Fibroblast of lung (primary cell): Measurements from ENCODE around the gene RSPH9. TPM values are rescaled to one million over a fixed set of nuclear protein-coding genes. Genes with fewer than 3 reads are reported as not detected.

ENCODE experiments used
- DNase-seq, 2 donors: peaks; one replicate each; pipeline versions ENCODE4 v3.0.0 to v3.0.0-alpha.2; 2010; ENCODE audit warnings: low read depth in 2 of 2
- H2AFZ ChIP-seq: 2 replicates; pipeline ENCODE4 v1.5.1; 2012; ENCODE audit warnings: low read length, control low read depth, inconsistent platforms
- H3K27ac ChIP-seq: 2 replicates; pipeline ENCODE4 v1.5.1; 2011; ENCODE audit warnings: low read length, control low read depth; ENCODE audit not compliant: insufficient read depth
- H3K27me3 ChIP-seq: 2 replicates; pipeline ENCODE4 v1.5.1; 2011; ENCODE audit warnings: mild to moderate bottlenecking, low read length; ENCODE audit not compliant: control insufficient read depth, insufficient read depth
- H3K36me3 ChIP-seq: 2 replicates; pipeline ENCODE4 v1.5.1; 2011; ENCODE audit warnings: low read length; ENCODE audit not compliant: control insufficient read depth, insufficient read depth
- H3K4me1 ChIP-seq: 2 replicates; pipeline ENCODE4 v1.5.1; 2011; ENCODE audit warnings: low read length; ENCODE audit not compliant: control insufficient read depth, insufficient read depth; ENCODE audit errors: extremely low read depth
- H3K4me2 ChIP-seq: 2 replicates; pipeline ENCODE4 v1.5.1; 2011; ENCODE audit warnings: low read length, control low read depth; ENCODE audit not compliant: insufficient read depth; ENCODE audit errors: extremely low read depth
- H3K4me3 ChIP-seq, 4 experiments: fragments of 200-600 bp in 1 of 4; sonication (generic) in 1 of 4; replicated peaks in 1 of 4; 2 replicates each; pipeline ENCODE4 v1.5.1; 2011 to 2016; ENCODE audit warnings: low read length in 4 of 4, low read depth in 3 of 4, mild to moderate bottlenecking in 3 of 4, control low read depth in 2 of 4, inconsistent platforms in 1 of 4, mixed read lengths in 1 of 4; ENCODE audit not compliant: insufficient read depth in 1 of 4; ENCODE audit errors: control extremely low read depth in 1 of 4
- H3K79me2 ChIP-seq: 2 replicates; pipeline ENCODE4 v1.5.1; 2012; ENCODE audit warnings: mild to moderate bottlenecking, low read length, inconsistent platforms; ENCODE audit not compliant: control insufficient read depth, insufficient read depth
- H3K9ac ChIP-seq: 2 replicates; pipeline ENCODE4 v1.5.1; 2011; ENCODE audit warnings: mild to moderate bottlenecking, low read length, control low read depth; ENCODE audit not compliant: insufficient read depth
- H3K9me3 ChIP-seq: 2 replicates; pipeline ENCODE4 v1.5.1; 2012; ENCODE audit warnings: low read depth, low read length; ENCODE audit not compliant: control insufficient read depth, insufficient read depth
- H4K20me1 ChIP-seq: 2 replicates; pipeline ENCODE4 v1.5.1; 2011; ENCODE audit warnings: low read length; ENCODE audit not compliant: control insufficient read depth, insufficient read depth; ENCODE audit errors: extremely low read depth
- EZH2 ChIP-seq: IDR thresholded peaks from 2 replicates; pipeline ENCODE4 v1.5.1; 2012; ENCODE audit warnings: low read length, control low read depth, mild to moderate bottlenecking; ENCODE audit errors: missing control alignments
- polyA plus RNA-seq, 2 donors: library from polyadenylated mRNA; depleted of rRNA in 1 of 2; stranded (reverse) in 1 of 2; unstranded in 1 of 2; fragments of >200 nt; gene quantifications; 2 replicates each; pipeline ENCODE4 v1.2.1, GENCODE V29; 2011 to 2012; ENCODE audit warnings: missing spikeins in 1 of 2
- total RNA-seq: library from RNA; depleted of rRNA; stranded (reverse); fragments of >200 nt; gene quantifications from 2 replicates; pipeline ENCODE4 v1.2.1, GENCODE V29; 2014
- TF ChIP-seq, protein P1 (sequence below), 2 donors: IDR thresholded peaks in 1 of 2; conservative IDR thresholded peaks in 1 of 2; 1 replicate in 1 of 2; 2 replicates in 1 of 2; pipeline ENCODE4 v1.5.1; 2011 to 2012; ENCODE audit warnings: low read length in 2 of 2, control low read depth in 1 of 2, inconsistent platforms in 1 of 2, low read depth in 1 of 2, mild to moderate bottlenecking in 1 of 2

The RSPH9 gene
- total and polyA plus RNA-seq, 2 donors (not counting 1 experiment from before 2014, with no cell fraction given): 0.87 to 1.7 TPM

DNA sequence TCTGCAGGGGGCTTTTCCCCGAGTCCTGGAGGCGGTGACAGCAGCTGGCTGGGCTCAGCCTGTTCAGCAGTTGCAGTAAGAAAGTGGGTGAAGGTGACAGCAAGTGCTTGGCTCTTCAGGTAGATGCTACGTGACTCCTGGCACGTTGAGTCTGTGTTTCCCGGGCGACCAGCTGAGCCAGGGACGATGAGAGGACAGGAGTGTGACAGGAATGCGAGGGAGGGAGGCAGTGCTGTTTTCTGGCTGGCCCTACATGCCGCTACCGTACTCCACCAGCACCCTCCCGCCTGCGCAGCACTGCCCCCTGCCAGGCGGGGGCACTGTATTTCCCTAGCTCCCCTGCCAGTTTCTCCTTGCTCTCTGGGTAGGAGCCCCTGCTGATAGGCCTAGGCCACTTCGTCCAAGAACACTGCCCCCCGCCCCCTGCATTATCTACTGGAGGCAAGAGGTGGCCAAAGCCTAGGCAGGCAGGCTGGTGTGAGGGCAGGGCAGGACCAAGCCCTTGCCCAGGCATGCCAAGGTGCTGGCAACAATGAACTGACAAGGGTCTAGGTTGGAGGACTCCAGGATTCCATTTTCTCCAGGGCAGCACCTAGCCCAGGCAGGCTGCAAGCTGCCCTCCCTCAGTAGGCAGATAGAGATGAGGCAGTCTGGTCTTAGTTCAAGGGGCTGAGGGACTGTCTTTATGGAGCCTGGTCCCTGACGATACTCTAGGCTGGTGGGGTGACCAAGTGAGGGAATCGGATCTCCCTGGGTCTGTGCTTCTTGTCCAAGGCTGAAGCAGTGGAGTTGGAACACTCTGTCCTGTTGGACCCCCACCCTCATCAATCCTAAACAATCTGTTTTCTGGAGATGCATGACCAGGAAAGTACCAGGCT lies 23.6 kb downstream of the RSPH9 start:
- H4K20me1 ChIP-seq: peaks cover 2% of the 10 kb centered on the region
- TF ChIP-seq, protein P1, sequence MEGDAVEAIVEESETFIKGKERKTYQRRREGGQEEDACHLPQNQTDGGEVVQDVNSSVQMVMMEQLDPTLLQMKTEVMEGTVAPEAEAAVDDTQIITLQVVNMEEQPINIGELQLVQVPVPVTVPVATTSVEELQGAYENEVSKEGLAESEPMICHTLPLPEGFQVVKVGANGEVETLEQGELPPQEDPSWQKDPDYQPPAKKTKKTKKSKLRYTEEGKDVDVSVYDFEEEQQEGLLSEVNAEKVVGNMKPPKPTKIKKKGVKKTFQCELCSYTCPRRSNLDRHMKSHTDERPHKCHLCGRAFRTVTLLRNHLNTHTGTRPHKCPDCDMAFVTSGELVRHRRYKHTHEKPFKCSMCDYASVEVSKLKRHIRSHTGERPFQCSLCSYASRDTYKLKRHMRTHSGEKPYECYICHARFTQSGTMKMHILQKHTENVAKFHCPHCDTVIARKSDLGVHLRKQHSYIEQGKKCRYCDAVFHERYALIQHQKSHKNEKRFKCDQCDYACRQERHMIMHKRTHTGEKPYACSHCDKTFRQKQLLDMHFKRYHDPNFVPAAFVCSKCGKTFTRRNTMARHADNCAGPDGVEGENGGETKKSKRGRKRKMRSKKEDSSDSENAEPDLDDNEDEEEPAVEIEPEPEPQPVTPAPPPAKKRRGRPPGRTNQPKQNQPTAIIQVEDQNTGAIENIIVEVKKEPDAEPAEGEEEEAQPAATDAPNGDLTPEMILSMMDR (conservative IDR thresholded peaks at IDR 0.05 in 1 of 2, IDR thresholded peaks at IDR 0.05 in 1 of 2; ENCODE audit: low read depth in 1 of 2, low read length in 2 of 2): peak; percentile 52 to 61
- no peak for TF ChIP-seq EZH2
- H3K27ac ChIP-seq: no peak overlapping the region
- peaks cover 9% of the 10 kb centered on the region for H3K4me1 ChIP-seq
- no peaks in the 10 kb centered on the region for H3K79me2 ChIP-seq
- no peak overlapping the region for H3K4me2 ChIP-seq
- H3K9me3 ChIP-seq: no peaks in the 10 kb centered on the region
- DNase-seq: peak; percentile 48 to 54
- H3K9ac ChIP-seq: no peak overlapping the region
- no peak overlapping the region for H3K4me3 ChIP-seq
- H2AFZ ChIP-seq: no peak overlapping the region
- no peaks in the 10 kb centered on the region for H3K27me3 ChIP-seq
- peaks cover 14% of the 10 kb centered on the region for H3K36me3 ChIP-seq

DNA sequence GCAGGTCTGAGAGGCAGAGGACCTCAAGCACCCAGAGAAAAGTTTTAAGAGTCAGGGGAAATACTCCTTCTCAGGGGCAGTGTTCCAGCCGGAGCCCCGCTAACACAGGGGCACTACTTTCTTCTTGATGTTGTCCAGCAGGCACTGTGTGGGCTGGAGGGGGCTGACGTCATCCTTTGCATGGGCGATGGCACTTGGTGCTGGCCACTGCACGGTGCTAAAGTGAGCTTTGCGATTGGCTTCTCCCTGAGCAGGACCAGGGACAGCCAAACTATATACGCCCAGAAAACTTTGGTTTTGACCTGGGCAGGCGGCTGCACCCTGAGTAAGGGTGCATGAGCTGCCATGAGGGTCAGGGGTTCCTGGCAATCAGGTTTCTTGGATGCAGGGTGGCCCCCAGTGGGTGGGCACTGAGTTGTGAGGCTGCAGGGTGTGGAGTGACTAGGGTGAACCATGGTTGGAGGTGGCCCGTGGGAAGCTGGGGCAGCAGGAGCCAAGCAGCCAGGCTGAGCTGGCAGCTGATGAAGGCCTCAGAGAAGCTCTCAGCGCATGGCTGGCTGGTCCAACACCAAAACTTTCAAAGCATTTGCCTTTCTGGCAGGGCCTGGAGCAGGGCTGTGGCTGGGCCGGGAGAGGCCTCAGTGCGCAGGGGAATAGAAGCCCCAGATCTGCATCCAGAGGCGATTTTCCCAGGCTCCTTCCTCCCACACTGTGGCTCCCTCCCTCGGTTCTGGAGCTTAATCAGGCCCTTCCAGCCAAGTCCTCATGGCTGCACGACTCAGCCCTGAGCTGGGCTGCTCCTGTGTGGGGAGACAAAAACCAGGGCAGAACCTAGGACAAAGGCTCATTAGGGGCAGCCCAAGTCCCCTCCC lies 24.4 kb downstream of the RSPH9 start:
- H3K27me3 ChIP-seq: no peaks in the 10 kb centered on the region
- H3K36me3 ChIP-seq: peaks cover 22% of the 10 kb centered on the region
- H2AFZ ChIP-seq: no peak overlapping the region
- no peaks in the 10 kb centered on the region for H3K9me3 ChIP-seq
- DNase-seq: peak; percentile 49 to 74
- peaks cover 2% of the 10 kb centered on the region for H4K20me1 ChIP-seq
- TF ChIP-seq EZH2: no peak
- TF ChIP-seq, protein P1 (conservative IDR thresholded peaks at IDR 0.05 in 1 of 2, IDR thresholded peaks at IDR 0.05 in 1 of 2; ENCODE audit: low read depth in 1 of 2, low read length in 2 of 2): no peak
- no peaks in the 10 kb centered on the region for H3K79me2 ChIP-seq
- H3K4me1 ChIP-seq: peaks cover 14% of the 10 kb centered on the region
- H3K9ac ChIP-seq: no peak overlapping the region
- no peak overlapping the region for H3K4me3 ChIP-seq
- H3K4me2 ChIP-seq: peak overlapping the region; percentile 6
- no peak overlapping the region for H3K27ac ChIP-seq
